ENCODE results near the gene TMEM139.

TMEM139 gene

GRCh38 chr7:143284591-143285469, at the start of gene TMEM139:
Gene TMEM139, plus strand, starts transcription at chr7:143284958. Its CDS starts 1,000 bp downstream, at chr7:143285958.
- no peak for DNase-seq (ENCODE audit: low spot score)

GRCh38 chr7:143235561-143235960, 49.2 kb upstream of the TMEM139 start:
- DNase-seq (ENCODE audit: low spot score), result no peak

- DNase-seq (ENCODE audit: low spot score), result no peak
Observed at GRCh38 chr7:143236408-143236990, 48.3 kb upstream of the TMEM139 start.

DNA sequence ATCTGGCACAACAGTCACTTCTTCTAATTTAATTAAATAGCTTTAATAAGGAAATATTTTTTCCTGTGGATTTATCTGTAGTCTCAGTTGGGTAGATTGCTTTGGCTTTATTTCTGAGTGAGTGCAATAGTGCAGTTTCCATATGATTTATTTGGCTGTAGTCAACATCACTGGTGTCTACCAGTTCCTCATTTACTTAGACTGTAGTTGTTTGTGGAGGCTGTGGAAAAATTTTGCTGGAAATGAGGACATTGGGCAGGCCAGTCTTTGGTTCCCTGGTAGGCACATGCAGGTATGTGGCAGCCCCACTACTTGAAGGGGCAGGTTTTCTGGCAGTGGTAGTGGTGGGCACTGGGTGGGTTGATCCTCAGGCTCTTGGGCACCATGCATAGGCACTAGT, 47.4 kb upstream of the TMEM139 start:
- no peak for DNase-seq (ENCODE audit: low spot score)

GRCh38 chr7:143238289-143238980, 46.3 kb upstream of the TMEM139 start:
- DNase-seq (ENCODE audit: low spot score), result no peak

DNA sequence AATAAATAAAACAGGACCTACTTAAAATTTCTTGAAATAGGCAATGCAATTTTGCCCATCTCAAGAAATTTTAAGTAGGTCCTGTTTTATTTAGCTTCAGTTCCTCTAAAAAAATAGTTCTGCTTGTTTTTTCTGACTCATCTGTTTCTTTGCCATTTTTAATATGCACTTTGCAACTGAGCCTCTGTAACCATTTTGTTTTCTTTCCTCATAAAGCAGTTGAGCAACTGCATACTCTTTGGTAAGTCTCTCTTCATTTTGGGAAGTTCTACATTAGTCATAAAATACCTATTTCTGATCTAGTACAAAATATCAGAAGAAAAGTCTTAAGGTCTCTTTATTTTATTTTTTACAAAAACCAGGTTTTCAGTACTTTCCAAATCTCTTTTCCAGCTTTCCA, 44.9 kb upstream of the TMEM139 start:
- no peak for DNase-seq (ENCODE audit: low spot score)

- DNase-seq (ENCODE audit: low spot score), result peak; percentile 76
Observed at GRCh38 chr7:143240291-143241168, 44.2 kb upstream of the TMEM139 start.

DNA sequence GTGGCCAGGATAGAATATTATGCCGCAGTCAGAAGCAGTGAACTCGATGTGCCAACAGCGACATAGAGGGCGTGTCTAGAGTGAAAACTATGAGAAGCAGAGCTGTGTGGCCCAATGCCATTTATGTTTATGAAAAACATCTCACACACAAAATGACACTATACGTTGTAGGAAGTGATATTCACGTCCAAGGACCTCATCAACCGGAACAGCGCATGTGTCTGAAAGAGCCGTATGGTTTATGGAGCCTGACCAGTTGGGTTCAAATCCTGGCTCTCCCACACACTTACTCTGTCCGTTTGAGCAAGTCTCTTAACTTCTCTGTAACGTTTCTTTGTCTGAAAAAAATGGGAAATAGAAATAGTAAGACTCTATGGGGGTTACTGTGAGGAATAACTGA, 42.5 kb upstream of the TMEM139 start:
- no peak for DNase-seq (ENCODE audit: low spot score)

DNA sequence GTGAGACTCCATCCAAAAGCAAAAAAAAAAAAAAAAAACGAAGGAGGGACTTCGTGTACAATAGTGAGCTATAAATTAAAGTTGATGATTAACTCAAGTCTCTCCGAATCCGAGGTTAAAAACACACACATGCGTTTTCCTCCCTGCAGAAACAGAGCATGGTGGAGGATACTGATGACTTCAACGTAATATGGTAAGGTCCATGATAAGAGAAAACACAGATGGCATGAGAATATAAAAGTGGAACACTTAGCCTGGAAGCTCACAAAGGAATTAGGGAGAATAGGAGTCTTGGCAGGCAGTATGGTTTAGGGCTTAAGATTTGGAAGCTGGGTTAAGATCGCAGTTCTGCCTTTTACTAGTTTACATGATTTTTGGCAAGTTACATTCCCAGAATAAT, 41.6 kb upstream of the TMEM139 start:
- no peak for DNase-seq (ENCODE audit: low spot score)

- no peak for DNase-seq (ENCODE audit: low spot score)
Observed at GRCh38 chr7:143243614-143244013, 41.1 kb upstream of the TMEM139 start.

DNA sequence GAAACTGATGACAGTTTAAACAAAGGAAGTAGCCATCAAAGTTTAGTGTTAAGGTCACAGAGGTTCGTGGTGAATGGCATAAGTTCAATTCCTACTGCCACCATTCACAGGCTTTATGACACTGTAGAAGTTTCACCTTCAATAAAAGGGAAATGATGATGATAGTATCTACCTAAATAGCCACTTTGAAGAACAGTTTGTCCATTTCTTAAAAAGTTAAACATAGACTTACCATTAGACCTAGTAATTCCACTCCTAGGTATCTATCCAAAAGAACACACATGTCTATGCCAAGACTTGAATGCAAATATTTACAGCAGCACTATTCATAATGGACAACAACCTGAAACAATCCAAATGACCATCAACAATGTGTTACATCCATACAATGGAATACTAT, 40.4 kb upstream of the TMEM139 start:
- DNase-seq (ENCODE audit: low spot score), result no peak

GRCh38 chr7:143245123-143245522, 39.6 kb upstream of the TMEM139 start:
- DNase-seq (ENCODE audit: low spot score), result no peak

- no peak for DNase-seq (ENCODE audit: low spot score)
Observed at GRCh38 chr7:143247372-143247771, 37.4 kb upstream of the TMEM139 start.

DNA sequence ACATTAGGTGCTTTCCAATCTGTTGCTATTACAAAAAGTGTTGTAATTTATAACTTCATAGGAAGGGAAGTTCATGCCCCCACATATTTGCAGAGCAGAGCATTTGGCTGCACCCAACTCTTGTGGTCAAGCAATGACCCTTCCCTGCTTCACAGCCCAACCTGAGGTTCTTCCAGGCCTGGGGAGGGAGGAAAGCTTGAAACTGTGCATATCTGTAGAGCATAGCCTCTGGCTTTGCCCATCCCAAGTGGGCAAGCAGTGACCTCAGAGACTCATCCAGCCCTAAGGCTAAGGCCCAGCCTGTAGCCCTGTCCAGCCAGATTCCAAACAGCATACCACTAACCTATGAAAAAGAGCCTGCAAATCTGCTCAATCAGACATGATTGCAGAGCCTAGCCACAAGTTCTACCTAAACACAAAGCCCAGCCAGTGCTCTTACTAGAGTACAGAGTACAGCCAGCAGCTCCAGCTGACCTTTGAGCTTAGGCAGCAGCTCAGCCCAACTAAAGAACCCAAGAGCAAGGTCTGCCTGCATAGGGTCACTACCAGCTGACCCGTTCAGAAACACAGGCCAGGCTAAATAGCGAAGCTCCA, 35.9 kb upstream of the TMEM139 start:
- no peak for DNase-seq (ENCODE audit: low spot score)

- DNase-seq (ENCODE audit: low spot score), result no peak
Observed at GRCh38 chr7:143250199-143250598, 34.6 kb upstream of the TMEM139 start.

- no peak for DNase-seq (ENCODE audit: low spot score)
Observed at GRCh38 chr7:143250822-143251221, 33.9 kb upstream of the TMEM139 start.

- DNase-seq (ENCODE audit: low spot score), result no peak
Observed at GRCh38 chr7:143252006-143252405, 32.8 kb upstream of the TMEM139 start.

DNA sequence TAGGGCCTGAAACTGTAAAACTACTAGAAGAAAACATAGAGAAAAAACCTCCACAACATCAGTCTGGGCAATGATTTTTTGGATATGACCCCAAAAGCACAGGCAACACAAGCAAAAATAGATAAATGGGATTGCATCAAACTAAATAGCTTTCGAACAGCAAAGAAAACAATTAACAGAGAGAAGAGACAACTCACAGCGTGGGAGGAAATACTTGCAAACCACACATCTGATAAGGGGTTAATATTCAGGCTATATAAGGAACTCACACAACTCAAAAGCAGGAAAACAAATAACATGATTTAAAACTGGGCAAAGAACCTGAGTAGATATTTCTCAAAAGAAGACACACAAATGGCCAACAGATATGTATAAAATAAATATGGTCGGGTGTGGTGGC, 29.2 kb upstream of the TMEM139 start:
- no peak for DNase-seq (ENCODE audit: low spot score)

DNA sequence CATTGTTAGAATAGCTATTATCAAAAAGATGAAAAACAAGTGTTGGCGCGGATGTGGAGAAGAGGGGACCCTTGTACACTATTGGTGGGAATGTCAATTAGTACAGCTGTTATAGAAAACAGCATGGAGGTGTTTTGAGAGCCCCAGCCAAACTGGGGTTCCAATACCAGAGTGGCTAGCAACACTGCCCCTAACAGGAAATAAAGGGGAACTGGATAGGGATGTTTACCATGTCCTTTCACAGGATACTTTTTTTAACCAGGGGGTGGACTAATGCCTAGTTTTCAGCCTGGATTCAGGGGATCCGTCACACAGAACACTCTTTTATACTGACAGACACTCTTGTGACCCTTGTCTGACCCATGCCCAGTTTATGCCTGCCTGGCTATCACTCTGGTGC, 28.4 kb upstream of the TMEM139 start:
- no peak for DNase-seq (ENCODE audit: low spot score)

DNA sequence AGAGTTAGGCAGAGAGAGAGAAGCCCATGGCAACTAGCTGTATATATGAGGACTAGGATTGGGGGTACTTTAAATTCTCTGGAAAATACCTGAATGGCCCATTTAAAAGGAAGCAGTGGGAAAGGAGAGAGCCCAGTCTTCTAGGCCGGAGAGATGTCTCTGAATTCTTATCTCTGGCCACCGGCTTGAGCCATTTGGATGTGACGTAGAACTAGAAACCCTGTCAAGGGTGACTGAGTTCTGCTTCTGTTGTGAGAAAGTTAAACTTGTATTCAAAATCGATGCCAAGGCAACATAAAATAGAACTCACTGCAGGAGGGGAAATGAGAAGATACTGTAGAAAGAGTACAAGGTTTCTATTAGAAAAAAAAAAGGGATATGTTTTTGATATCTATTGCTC, 27.8 kb upstream of the TMEM139 start:
- no peak for DNase-seq (ENCODE audit: low spot score)

DNA sequence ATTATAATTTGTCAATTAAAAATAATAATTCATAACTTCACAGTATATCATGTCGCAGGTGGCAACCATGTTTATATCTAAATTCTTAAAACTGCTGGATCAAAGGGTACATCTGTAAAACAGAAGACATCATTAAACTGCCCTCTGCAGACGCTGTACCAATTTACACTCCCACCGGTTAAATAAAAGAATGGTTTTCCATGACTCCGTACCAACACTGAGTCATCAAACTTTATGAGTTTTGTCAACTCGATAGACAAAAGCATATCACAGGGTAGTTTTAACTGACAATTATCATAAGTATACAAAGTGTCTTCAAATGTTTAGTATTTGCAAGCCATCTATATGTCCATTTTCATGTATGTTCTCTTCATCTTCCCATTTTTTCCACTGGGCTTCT, 27.3 kb upstream of the TMEM139 start:
- no peak for DNase-seq (ENCODE audit: low spot score)

DNA sequence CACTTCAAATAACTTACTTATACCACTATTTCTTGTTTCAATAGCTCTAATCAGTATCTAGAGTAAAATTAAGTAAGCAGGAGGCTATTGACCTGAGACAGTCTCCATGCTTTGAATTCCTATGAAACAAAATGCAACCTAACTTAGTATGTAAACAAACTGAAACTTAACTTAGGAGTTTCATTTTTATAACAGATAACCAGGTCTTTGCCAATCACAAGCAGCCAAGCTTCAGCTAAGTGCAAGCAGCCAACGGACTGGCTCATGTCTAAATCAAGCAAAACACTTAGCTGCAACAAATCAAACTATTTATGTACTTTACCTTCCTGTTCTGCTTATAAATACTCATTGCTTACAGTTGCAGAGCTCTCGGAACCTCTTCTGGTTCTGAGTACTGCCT, 25.9 kb upstream of the TMEM139 start:
- DNase-seq (ENCODE audit: low spot score), result no peak

Data from putamen (tissue), 1 donor.